Fibroblast of skin of left biceps (primary cell): ENCODE measurements around the gene TMEM11.

Experiments
- DNase-seq, 2 experiments: peaks; one replicate each; pipeline ENCODE4 v3.0.0-alpha.2; 2013; ENCODE audit warnings: low read depth in 2 of 2

Gene TMEM11

DNA sequence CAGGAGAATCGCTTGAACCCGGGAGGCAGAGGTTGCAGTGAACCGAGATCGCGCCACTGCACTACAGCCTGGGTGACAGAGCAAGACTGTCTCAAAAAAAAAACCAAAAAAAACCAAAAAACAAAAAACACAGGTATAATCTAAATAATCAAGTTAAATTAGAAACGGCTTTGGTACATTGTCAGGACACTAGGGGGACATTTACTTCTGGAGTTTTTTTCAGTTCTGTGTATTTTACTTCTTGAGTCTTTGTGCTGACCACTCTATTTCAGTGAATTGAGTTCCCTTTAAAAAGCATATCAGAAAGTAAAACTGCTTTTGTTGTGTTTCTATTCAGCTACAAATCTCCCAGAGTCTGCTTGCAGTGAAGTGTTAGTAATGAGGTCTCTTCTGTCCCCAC, 50.9 kb downstream of the TMEM11 start:
- DNase-seq = no peak

DNA sequence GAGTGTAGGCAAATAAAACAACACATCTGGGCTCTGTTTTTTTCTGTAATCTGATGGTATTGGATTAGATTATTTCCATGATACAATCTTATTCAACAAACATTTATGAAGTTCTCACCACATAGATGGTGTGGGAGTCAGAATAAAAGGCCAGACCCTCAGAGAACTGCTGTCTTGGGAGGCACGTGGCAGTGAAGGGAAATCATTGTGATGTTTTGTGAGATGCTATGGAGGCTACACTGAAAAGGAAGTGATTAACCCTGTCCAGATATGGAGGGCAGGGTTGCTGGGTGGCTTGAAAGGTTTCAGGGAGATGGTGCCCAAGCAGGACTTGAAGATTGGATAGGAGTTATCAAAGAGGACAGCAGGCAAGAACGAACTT, 51.6 kb downstream of the TMEM11 start:
- no peak for DNase-seq

DNA sequence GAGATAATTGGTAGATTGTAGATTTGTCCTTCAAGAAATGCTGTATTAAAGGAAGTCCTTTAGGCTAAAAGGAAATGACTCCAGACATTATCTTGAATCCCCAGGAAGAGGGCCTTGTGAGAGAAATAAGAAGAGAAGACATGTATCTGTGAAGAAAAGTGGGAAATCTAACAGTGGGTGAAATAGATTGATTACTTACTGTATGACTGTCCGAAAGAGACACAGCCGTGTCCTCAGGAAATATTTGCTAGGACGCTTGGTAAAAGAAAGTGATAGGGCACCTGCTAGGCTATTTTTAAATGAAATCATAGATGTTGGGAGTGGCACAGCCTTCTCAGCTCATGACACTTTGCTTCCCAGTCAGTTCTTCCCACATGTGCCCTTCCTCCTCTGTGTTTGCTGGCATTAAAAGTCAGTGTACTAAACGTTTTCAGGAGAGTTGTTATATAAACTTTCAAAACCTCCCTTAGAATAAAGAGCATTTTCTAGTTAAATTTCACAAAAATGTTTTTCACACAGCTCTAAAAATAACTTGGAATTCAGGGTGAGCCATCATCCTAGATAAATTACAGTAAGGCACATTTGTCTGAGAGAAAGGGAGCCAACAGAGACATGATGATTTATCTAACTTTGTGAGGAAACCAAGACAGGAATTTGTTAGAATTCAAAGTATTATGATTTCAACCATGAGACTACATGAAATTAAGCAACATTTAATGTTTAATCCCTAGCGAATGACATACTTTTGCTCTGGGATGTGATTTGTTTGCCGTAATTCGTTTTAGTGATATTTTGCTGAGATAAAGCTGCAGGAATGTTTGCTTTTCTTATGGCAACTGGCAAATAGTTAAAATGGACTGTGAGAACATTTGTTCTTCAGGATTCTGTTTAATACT, 52.2 kb downstream of the TMEM11 start:
- peak; percentile 69 to 72 for DNase-seq

DNA sequence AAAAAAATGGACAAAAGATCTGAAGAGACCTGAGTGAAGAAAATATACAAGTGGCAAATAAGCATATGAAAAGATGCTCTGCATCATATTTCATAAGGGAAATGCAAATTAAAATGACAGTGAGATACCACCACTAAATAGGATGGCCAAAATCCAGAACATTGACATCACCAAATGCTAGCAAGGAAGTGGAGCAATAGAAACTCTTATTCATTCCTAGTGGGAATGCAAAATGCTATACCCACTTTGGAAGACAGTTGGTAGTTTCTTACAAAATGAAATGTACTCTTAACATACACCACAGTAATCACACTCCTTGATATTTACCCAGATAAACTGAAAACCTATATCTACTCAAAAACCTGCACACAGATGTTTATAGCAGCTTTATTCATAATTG, 53.6 kb downstream of the TMEM11 start:
- no peak for DNase-seq

DNA sequence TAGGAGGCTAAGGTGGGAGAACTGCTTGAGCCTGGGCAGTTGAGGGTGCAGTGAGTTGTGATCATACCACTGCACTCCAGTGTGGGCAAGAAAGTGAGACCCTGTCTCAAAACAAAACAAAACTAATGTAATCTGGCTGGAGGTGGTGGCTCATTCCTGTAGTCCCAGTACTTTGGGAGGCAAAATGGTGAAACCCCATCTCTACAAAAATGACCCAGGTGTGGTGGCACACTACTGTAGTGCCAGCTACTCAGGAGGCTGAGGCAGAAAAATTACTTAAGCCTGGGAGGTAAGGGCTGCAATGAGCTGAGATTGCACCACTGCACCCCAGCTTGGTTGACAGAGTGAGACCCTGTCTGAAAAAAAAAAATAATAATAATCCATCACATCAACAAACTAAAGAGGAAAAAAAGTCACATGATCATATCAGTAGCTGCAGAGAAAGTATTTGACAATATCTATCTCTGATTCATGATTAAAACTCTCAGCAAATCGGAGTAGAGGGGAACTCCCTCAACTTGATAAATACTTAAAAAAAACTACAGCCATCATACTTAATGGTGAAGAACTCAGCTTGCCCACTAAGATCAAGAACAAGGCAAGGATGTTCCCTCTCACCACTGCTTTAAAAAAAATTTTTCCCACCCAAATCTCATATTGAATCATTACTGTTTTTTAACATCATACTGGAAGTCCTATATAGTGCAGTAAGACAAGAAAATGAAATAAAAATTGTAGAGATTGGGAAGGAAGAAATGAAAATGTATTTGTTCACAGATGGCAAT, 56.2 kb downstream of the TMEM11 start:
- DNase-seq = no peak

DNA sequence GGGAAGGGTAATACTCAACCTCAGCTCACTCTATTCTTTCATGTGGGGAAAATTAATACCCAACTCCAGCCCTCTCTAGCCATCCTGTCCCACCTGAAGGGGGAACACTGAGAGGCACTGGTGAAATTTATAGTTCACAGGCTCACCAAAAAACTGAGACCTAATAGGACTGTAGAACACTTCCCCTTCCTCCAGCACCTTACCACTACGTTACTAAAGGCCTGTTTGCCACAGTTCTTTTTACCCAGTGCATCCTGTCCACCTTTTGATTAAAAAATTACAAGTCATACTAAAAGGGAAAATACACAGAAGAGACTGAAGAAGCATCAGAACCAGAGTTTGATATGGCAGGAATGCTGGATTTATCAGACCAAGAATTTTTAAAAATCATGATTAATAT, 61.2 kb downstream of the TMEM11 start:
- DNase-seq = no peak

DNA sequence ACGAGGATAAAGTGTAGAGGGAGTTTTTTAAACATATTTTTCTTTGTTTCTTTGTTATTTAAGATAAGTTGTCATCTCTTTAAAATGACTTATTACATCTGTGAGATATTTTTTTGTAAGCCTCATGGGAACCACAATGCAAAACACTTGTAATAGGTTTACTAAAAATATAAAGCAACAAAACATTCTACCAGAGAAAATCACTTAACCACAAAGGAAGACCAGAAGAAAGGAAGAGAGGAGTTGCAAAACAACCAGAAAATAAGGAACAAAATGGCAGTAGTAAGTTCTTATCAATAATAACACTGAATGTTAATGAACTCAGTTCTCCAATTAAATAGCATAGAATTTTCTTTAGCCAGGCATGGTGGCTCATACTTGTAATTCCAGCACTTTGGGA, 64.3 kb downstream of the TMEM11 start:
- no peak for DNase-seq
